H1 (cell line): ENCODE measurements around the gene CASK. TPM values are rescaled to one million over a fixed set of nuclear protein-coding genes. Genes with fewer than 3 reads are reported as not detected.

ENCODE experiments used
- CTCF ChIA-PET: fragments of 300-600 bp; sonication (Branson Sonifier 250); formaldehyde crosslinking; loops from one replicate; lab custom pipeline; 2021; ENCODE audit not compliant: partially characterized antibody; lab: Charles Lee
- POLR2A ChIA-PET: fragments of 300-600 bp; sonication (Branson Sonifier 250); formaldehyde crosslinking; loops from one replicate; lab custom pipeline; 2021; ENCODE audit warnings: inconsistent platforms; ENCODE audit not compliant: partially characterized antibody; lab: Charles Lee
- DNase-seq, 2 experiments: peaks; one replicate each; pipeline versions ENCODE4 v3.0.0 to v3.0.0-alpha.2; 2010 to 2022; ENCODE audit warnings: low spot score in 2 of 2, low read depth in 1 of 2, mixed read lengths in 1 of 2
- FAIRE-seq: peaks from 2 replicates; lab custom pipeline; 2011; peaks lifted over from hg19 to GRCh38; lab: Jason Lieb, UNC
- H2AFZ ChIP-seq: 2 replicates; pipeline ENCODE4 v1.8.1; 2012; ENCODE audit warnings: low read length, inconsistent platforms
- H2AK5ac ChIP-seq: 2 replicates; pipeline ENCODE4 v1.6.1; 2013; ENCODE audit warnings: low read depth, low read length
- H2BK120ac ChIP-seq: replicated peaks from 2 replicates; pipeline ENCODE3; 2013; ENCODE audit warnings: low read depth, low read length, inconsistent platforms
- H2BK12ac ChIP-seq: 2 replicates; pipeline ENCODE4 v1.6.1; 2013; ENCODE audit warnings: low read depth, low read length
- H2BK15ac ChIP-seq: 2 replicates; pipeline ENCODE4 v1.6.1; 2013; ENCODE audit warnings: low read length
- H2BK20ac ChIP-seq: 2 replicates; pipeline ENCODE4 v1.6.1; 2013; ENCODE audit warnings: low read length
- H2BK5ac ChIP-seq: 2 replicates; pipeline ENCODE4 v1.6.1; 2013; ENCODE audit warnings: low read depth, low read length
- H3K14ac ChIP-seq: 2 replicates; pipeline ENCODE4 v1.6.1; 2013; ENCODE audit warnings: inconsistent platforms; ENCODE audit not compliant: insufficient read length
- H3K18ac ChIP-seq: 2 replicates; pipeline ENCODE4 v1.6.1; 2013; ENCODE audit warnings: low read length; ENCODE audit errors: extremely low read depth
- H3K23ac ChIP-seq: 2 replicates; pipeline ENCODE4 v1.6.1; 2013; ENCODE audit warnings: inconsistent platforms; ENCODE audit not compliant: insufficient read length
- H3K23me2 ChIP-seq: 2 replicates; pipeline ENCODE4 v1.6.1; 2013; ENCODE audit warnings: low read depth, low read length
- H3K27ac ChIP-seq: 2 replicates; pipeline ENCODE4 v1.6.1; 2011; ENCODE audit warnings: low read depth, low read length, inconsistent platforms
- H3K27me3 ChIP-seq, 4 experiments: replicated peaks in 1 of 4; 1 replicate in 1 of 4; 2 replicates in 3 of 4; pipeline versions ENCODE4 v1.6.1 to v1.8.1; 2011 to 2013; ENCODE audit warnings: low read length in 3 of 4, mild to moderate bottlenecking in 3 of 4, inconsistent platforms in 2 of 4, mixed read lengths in 2 of 4, moderate library complexity in 1 of 4; ENCODE audit not compliant: control insufficient read depth in 3 of 4, insufficient read depth in 3 of 4; ENCODE audit errors: extremely low read depth in 1 of 4
- H3K36me3 ChIP-seq, 4 experiments: 2 replicates each; pipeline versions ENCODE4 v1.6.1 to v1.8.1; 2011 to 2013; ENCODE audit warnings: mild to moderate bottlenecking in 4 of 4, low read length in 3 of 4, moderate library complexity in 2 of 4, control low read depth in 1 of 4, inconsistent platforms in 1 of 4; ENCODE audit not compliant: insufficient read depth in 4 of 4, control insufficient read depth in 2 of 4
- H3K4ac ChIP-seq: replicated peaks from 2 replicates; pipeline ENCODE3; 2013; ENCODE audit warnings: low read length, low read depth, mixed read lengths, inconsistent platforms; ENCODE audit not compliant: insufficient read length
- H3K4me1 ChIP-seq, 4 experiments: replicated peaks in 1 of 4; 1 replicate in 1 of 4; 2 replicates in 3 of 4; pipeline versions ENCODE4 v1.6.1 to v1.8.1; 2011 to 2013; ENCODE audit warnings: low read length in 3 of 4, inconsistent platforms in 2 of 4, mixed read lengths in 1 of 4; ENCODE audit not compliant: insufficient read depth in 4 of 4, control insufficient read depth in 3 of 4
- H3K4me2 ChIP-seq, 2 experiments: 2 replicates each; pipeline versions ENCODE4 v1.6.1 to v1.8.1; 2011 to 2013; ENCODE audit warnings: low read depth in 2 of 2, low read length in 2 of 2, control low read depth in 1 of 2, inconsistent platforms in 1 of 2, mild to moderate bottlenecking in 1 of 2; ENCODE audit not compliant: insufficient read depth in 1 of 2
- H3K4me3 ChIP-seq, 4 experiments: fragments of 200-600, 300-600 bp in 1 of 4; sonication (generic), shearing (Covaris generic), sonication (Bioruptor Twin) in 1 of 4; 2 replicates each; pipeline versions ENCODE4 v1.5.1 to v1.8.1; 2011 to 2016; ENCODE audit warnings: low read length in 4 of 4, low read depth in 3 of 4, control low read depth in 2 of 4, inconsistent platforms in 2 of 4, mild to moderate bottlenecking in 2 of 4, mixed read lengths in 1 of 4, moderate library complexity in 1 of 4; ENCODE audit not compliant: insufficient read depth in 2 of 4; ENCODE audit errors: extremely low read depth in 1 of 4
- H3K56ac ChIP-seq: replicated peaks from 2 replicates; pipeline ENCODE3; 2013; ENCODE audit warnings: low read depth, mild to moderate bottlenecking, mixed read lengths, low read length, inconsistent platforms; ENCODE audit not compliant: insufficient read length
- H3K79me1 ChIP-seq: 2 replicates; pipeline ENCODE4 v1.6.1; 2013; ENCODE audit warnings: low read depth, low read length, control low read depth
- H3K79me2 ChIP-seq, 2 experiments: 2 replicates each; pipeline versions ENCODE4 v1.6.1 to v1.8.1; 2012 to 2013; ENCODE audit warnings: low read length in 2 of 2, mild to moderate bottlenecking in 2 of 2, inconsistent platforms in 1 of 2; ENCODE audit not compliant: insufficient read depth in 2 of 2, control insufficient read depth in 1 of 2
- H3K9ac ChIP-seq, 4 experiments: replicated peaks in 1 of 4; 1 replicate in 1 of 4; 2 replicates in 3 of 4; pipeline versions ENCODE4 v1.6.1 to v1.8.1; 2011 to 2013; ENCODE audit warnings: low read depth in 3 of 4, low read length in 3 of 4, control low read depth in 2 of 4, mild to moderate bottlenecking in 2 of 4, moderate library complexity in 2 of 4, inconsistent platforms in 1 of 4; ENCODE audit errors: extremely low read depth in 1 of 4
- H3K9me3 ChIP-seq, 2 experiments: 2 replicates each; pipeline versions ENCODE4 v1.6.1 to v1.8.1; 2012 to 2013; ENCODE audit warnings: mild to moderate bottlenecking in 2 of 2, moderate library complexity in 2 of 2, control low read depth in 1 of 2, inconsistent platforms in 1 of 2, low read depth in 1 of 2, low read length in 1 of 2, mixed read lengths in 1 of 2; ENCODE audit not compliant: insufficient read depth in 2 of 2
- H4K20me1 ChIP-seq, 2 experiments: replicated peaks in 1 of 2; 2 replicates each; pipeline versions ENCODE3 to v1.8.1; 2011 to 2013; ENCODE audit warnings: inconsistent platforms in 2 of 2, low read length in 2 of 2, mild to moderate bottlenecking in 1 of 2; ENCODE audit not compliant: insufficient read depth in 2 of 2, control insufficient read depth in 1 of 2
- H4K5ac ChIP-seq: 2 replicates; pipeline ENCODE4 v1.6.1; 2013; ENCODE audit warnings: low read length, low read depth, mixed read lengths, inconsistent platforms; ENCODE audit not compliant: insufficient read length
- H4K8ac ChIP-seq: 2 replicates; pipeline ENCODE4 v1.8.0; 2013; ENCODE audit warnings: mild to moderate bottlenecking, moderate library complexity, low read length, inconsistent platforms; ENCODE audit not compliant: insufficient read depth; ENCODE audit errors: extremely low read depth
- H4K91ac ChIP-seq: replicated peaks from 2 replicates; pipeline ENCODE3; 2013; ENCODE audit warnings: low read length, mixed read lengths, inconsistent platforms; ENCODE audit not compliant: insufficient read length
- ASH2L ChIP-seq: fragments of 200-600, 300-600 bp; sonication (generic); IDR thresholded peaks from one replicate; pipeline ENCODE4 v1.7.1; 2017; ENCODE audit warnings: low read length
- CTBP2 ChIP-seq: IDR thresholded peaks from 2 replicates; pipeline ENCODE4 v1.7.0; 2011; ENCODE audit warnings: borderline replicate concordance, mild to moderate bottlenecking, moderate library complexity, mixed read lengths, low read length; ENCODE audit not compliant: insufficient read depth, insufficient read length
- FOSL1 ChIP-seq: IDR thresholded peaks from 2 replicates; pipeline ENCODE4 v1.6.1; 2011; ENCODE audit warnings: mild to moderate bottlenecking, low read depth, low read length, moderate library complexity; ENCODE audit not compliant: insufficient read depth
- KDM4A ChIP-seq: IDR thresholded peaks from one replicate; pipeline ENCODE4 v1.7.1; 2012; ENCODE audit warnings: low read depth, mild to moderate bottlenecking, moderate library complexity, low read length, inconsistent platforms; ENCODE audit not compliant: severe bottlenecking
- NRF1 ChIP-seq: IDR thresholded peaks from 2 replicates; pipeline ENCODE4 v1.6.1; 2011; ENCODE audit warnings: mild to moderate bottlenecking, low read depth, low read length, improper control_type of control experiment
- RBBP5 ChIP-seq: IDR thresholded peaks from 2 replicates; pipeline ENCODE4 v1.7.1; 2012; ENCODE audit warnings: low read depth, mild to moderate bottlenecking, inconsistent platforms, low read length, moderate library complexity, borderline replicate concordance
- TCF12 ChIP-seq: IDR thresholded peaks from 2 replicates; pipeline ENCODE4 v1.6.1; 2011; ENCODE audit warnings: low read depth, mild to moderate bottlenecking, low read length
- WGBS, 2 experiments: shearing (Covaris generic) in 1 of 2; methylation state at CpG; one replicate each; pipeline versions ENCODE4 v1.1.6 to v1.1.7; 2013 to 2015; ENCODE audit warnings: low lambda C conversion rate in 2 of 2, mixed read lengths in 2 of 2, inconsistent platforms in 1 of 2, low coverage in 1 of 2, missing lambda C conversion rate in 1 of 2; ENCODE audit not compliant: insufficient replicate concordance in 2 of 2, insufficient coverage in 1 of 2, insufficient read length in 1 of 2; ENCODE audit errors: extremely low coverage in 1 of 2, missing lambda C conversion rate in 1 of 2; 5-methylcytosine and 5-hydroxymethylcytosine counted together
- polyA plus RNA-seq, 7 experiments: library from polyadenylated mRNA; depleted of rRNA in 3 of 7; stranded (reverse) in 5 of 7; unstranded in 2 of 7; fragments of >200 nt in 5 of 7; fragments of 200-250 nt in 2 of 7; gene quantifications; 1 replicate in 5 of 7; 2 replicates in 1 of 7; 4 replicates in 1 of 7; pipeline versions ENCODE4 v1.2.1 to v1.2.3, GENCODE V29; 2011 to 2013; ENCODE audit warnings: missing spikeins in 2 of 7, mixed read lengths in 2 of 7
- total RNA-seq: library from RNA; stranded (reverse); fragmentation: NEBNext Ultra II Directional; extraction: Animal tissue kit (Norgen Biotek cat#: 25700); gene quantifications from 2 replicates; pipeline ENCODE4 v1.2.1, GENCODE V29; 2021
- TF ChIP-seq, protein P1 (sequence below), 3 experiments: IDR thresholded peaks; 1 replicate in 2 of 3; 2 replicates in 1 of 3; pipeline versions ENCODE4 v1.5.1 to v1.6.1; 2011; ENCODE audit warnings: low read length in 3 of 3, mild to moderate bottlenecking in 3 of 3, inconsistent platforms in 2 of 3, low read depth in 1 of 3, moderate library complexity in 1 of 3; ENCODE audit not compliant: insufficient read depth in 1 of 3; ENCODE audit errors: control extremely low read depth in 1 of 3

CASK gene
- total and polyA plus RNA-seq, 2 of the 8 experiments (the other 6 are each of a cell fraction or from before 2014, with no cell fraction given) = 21.6 to 55.1 TPM

DNA sequence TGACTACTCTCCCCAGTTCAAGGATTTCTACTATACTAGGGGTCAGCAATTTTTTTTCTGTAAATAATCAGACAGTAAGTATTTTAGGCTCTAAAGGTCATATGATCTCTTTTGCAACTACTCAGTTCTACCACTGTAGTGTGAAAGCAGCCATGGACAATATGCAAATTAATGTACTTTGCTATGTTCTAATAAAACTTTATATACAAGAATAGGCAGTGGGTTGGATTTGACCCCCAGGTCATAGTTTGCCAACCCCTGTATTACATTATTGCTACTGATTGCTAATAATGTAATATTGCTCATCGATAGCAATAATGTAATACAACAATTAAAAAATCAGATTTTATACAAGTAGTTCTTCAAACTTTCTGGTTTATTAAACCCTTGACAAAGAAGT lies 293.8 kb downstream of the CASK start:
- no peak overlapping the region for H2BK120ac ChIP-seq
- no peak overlapping the region for H4K5ac ChIP-seq
- H3K4me1 ChIP-seq = 0 out of 7 replicates have a peak, but pooled peaks cover 0 to 2% (median 0%) of the 10 kb centered on the region in 4 experiments
- no peak overlapping the region for H3K56ac ChIP-seq
- no peak overlapping the region for H3K9ac ChIP-seq
- H3K36me3 ChIP-seq = peaks cover 0 to 3% (median 0%) of the 10 kb centered on the region in 4 experiments; a peak in 3 of 8 replicates
- H3K27ac ChIP-seq = no peak overlapping the region
- no peak overlapping the region for H2AFZ ChIP-seq
- no peak overlapping the region for H3K4me2 ChIP-seq
- no peak overlapping the region for H4K91ac ChIP-seq
- no peaks in the 10 kb centered on the region for H3K23me2 ChIP-seq
- no peaks in the 10 kb centered on the region for H3K9me3 ChIP-seq
- H3K79me1 ChIP-seq = no peaks in the 10 kb centered on the region
- H3K18ac ChIP-seq = no peak overlapping the region
- H3K23ac ChIP-seq = no peak overlapping the region
- 89% methylated on average over 1 of the region's 1 CpG; no CpG with 5 or more reads in 1 of the 2 experiments for WGBS, 2 experiments
- H3K27me3 ChIP-seq = no peaks in the 10 kb centered on the region
- no peak overlapping the region for H3K4ac ChIP-seq
- no peak for FAIRE-seq
- TF ChIP-seq ASH2L = no peak
- no peak for TF ChIP-seq FOSL1
- TF ChIP-seq TCF12 = no peak
- no peak for TF ChIP-seq RBBP5
- TF ChIP-seq, protein P1, sequence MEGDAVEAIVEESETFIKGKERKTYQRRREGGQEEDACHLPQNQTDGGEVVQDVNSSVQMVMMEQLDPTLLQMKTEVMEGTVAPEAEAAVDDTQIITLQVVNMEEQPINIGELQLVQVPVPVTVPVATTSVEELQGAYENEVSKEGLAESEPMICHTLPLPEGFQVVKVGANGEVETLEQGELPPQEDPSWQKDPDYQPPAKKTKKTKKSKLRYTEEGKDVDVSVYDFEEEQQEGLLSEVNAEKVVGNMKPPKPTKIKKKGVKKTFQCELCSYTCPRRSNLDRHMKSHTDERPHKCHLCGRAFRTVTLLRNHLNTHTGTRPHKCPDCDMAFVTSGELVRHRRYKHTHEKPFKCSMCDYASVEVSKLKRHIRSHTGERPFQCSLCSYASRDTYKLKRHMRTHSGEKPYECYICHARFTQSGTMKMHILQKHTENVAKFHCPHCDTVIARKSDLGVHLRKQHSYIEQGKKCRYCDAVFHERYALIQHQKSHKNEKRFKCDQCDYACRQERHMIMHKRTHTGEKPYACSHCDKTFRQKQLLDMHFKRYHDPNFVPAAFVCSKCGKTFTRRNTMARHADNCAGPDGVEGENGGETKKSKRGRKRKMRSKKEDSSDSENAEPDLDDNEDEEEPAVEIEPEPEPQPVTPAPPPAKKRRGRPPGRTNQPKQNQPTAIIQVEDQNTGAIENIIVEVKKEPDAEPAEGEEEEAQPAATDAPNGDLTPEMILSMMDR (IDR thresholded peaks at IDR 0.05; ENCODE audit: control extremely low read depth in 1 of 3, insufficient read depth in 1 of 3, low read depth in 1 of 3, low read length in 3 of 3) = no peak
- no peak for TF ChIP-seq NRF1
- TF ChIP-seq CTBP2 = no peak
- no peak for TF ChIP-seq KDM4A
- TF ChIP-seq, all 59 proteins: peak for 0
- H2BK5ac ChIP-seq = no peak overlapping the region
- H2BK15ac ChIP-seq = no peak overlapping the region
- DNase-seq = no peak
- no peaks in the 10 kb centered on the region for H3K79me2 ChIP-seq
- no peak overlapping the region for H4K8ac ChIP-seq
- H4K20me1 ChIP-seq = no peaks in the 10 kb centered on the region
- POLR2A ChIA-PET = no interaction called here
- no peak overlapping the region for H2BK20ac ChIP-seq
- H3K4me3 ChIP-seq = no peak overlapping the region
- CTCF ChIA-PET = no interaction called here
- H3K14ac ChIP-seq = no peak overlapping the region
- H2AK5ac ChIP-seq = no peak overlapping the region
- no peak overlapping the region for H2BK12ac ChIP-seq
